K562 (cell line): ENCODE data around the gene RNF123. TPM values are rescaled to one million over a fixed set of nuclear protein-coding genes. Genes with fewer than 3 reads are reported as not detected.

ENCODE experiments used
- ATAC-seq: fragments of 200-7000 bp; cut with Tn5 transposase; 3 replicates; pipeline ENCODE4 v1.9.1; 2020; ENCODE audit warnings: moderate library complexity
- BruUV-seq: library from RNA; stranded (reverse); fragments of 400-500 nt; replicated peaks from 2 replicates; lab custom pipeline; 2021; lab: Mats Ljungman, UMichigan
- CTCF ChIA-PET: fragments of 300-600 bp; formaldehyde crosslinking; extraction: SDS; loops from one replicate; lab custom pipeline; 2021; ENCODE audit warnings: low intra/inter-chr PET ratio; lab: Yijun Ruan, JAX
- POLR2A ChIA-PET: fragments of 300-600, 350-650 bp; sonication (Branson Sonifier 250); formaldehyde crosslinking; extraction: SDS; loops from one replicate; lab custom pipeline; 2021; ENCODE audit warnings: antibody characterized with exemption, inconsistent platforms; lab: Yijun Ruan, JAX
- DNase-seq, 4 experiments: peaks; one replicate each; pipeline versions ENCODE4 v3.0.0 to v3.0.0-alpha.2; 2011 to 2018; ENCODE audit warnings: low spot score in 3 of 4, mixed read lengths in 3 of 4; ENCODE audit errors: extremely low read depth in 1 of 4
- FAIRE-seq: peaks from 2 replicates; lab custom pipeline; 2011; peaks lifted over from hg19 to GRCh38; lab: Jason Lieb, UNC
- H2AFZ ChIP-seq: 2 replicates; pipeline ENCODE4 v1.6.0; 2011; ENCODE audit warnings: low read depth, low read length, control low read depth, inconsistent platforms
- H3K27ac ChIP-seq: fragments of 200-600 bp; 3 replicates; pipeline ENCODE4 v1.8.0; 2011; ENCODE audit warnings: low read depth, mild to moderate bottlenecking, control low read depth, inconsistent platforms, low read length, moderate library complexity, mixed read lengths; ENCODE audit errors: extremely low read depth
- H3K27me3 ChIP-seq, 2 experiments: fragments of 300-600 bp in 1 of 2; 2 replicates in 1 of 2; 3 replicates in 1 of 2; pipeline versions ENCODE4 v1.6.0 to v1.8.0; 2011; ENCODE audit warnings: inconsistent platforms in 2 of 2, low read length in 2 of 2, mild to moderate bottlenecking in 1 of 2, mixed read lengths in 1 of 2, moderate library complexity in 1 of 2; ENCODE audit not compliant: control insufficient read depth in 2 of 2, insufficient read depth in 2 of 2
- H3K36me3 ChIP-seq: fragments of 300-600 bp; 3 replicates; pipeline ENCODE4 v1.8.0; 2011; ENCODE audit warnings: mild to moderate bottlenecking, low read length, inconsistent platforms; ENCODE audit not compliant: control insufficient read depth, insufficient read depth
- H3K4me1 ChIP-seq, 2 experiments: fragments of 200-600 bp in 1 of 2; replicated peaks in 1 of 2; 2 replicates in 1 of 2; 3 replicates in 1 of 2; pipeline versions ENCODE4 v1.5.1 to v1.8.0; 2011; ENCODE audit warnings: inconsistent platforms in 2 of 2, low read length in 2 of 2, mild to moderate bottlenecking in 1 of 2, mixed read lengths in 1 of 2, moderate library complexity in 1 of 2; ENCODE audit not compliant: control insufficient read depth in 2 of 2, insufficient read depth in 2 of 2
- H3K4me2 ChIP-seq: 2 replicates; pipeline ENCODE4 v1.6.1; 2011; ENCODE audit warnings: low read length, control low read depth, inconsistent platforms, mixed read lengths; ENCODE audit not compliant: insufficient read depth
- H3K4me3 ChIP-seq: fragments of 200-600 bp; sonication (generic), shearing (Covaris generic); 2 replicates; pipeline ENCODE4 v1.5.1; 2016; ENCODE audit warnings: control low read depth, inconsistent platforms
- H3K79me2 ChIP-seq: fragments of 200-600 bp; 3 replicates; pipeline ENCODE4 v1.8.0; 2011; ENCODE audit warnings: low read length, inconsistent platforms; ENCODE audit not compliant: control insufficient read depth, insufficient read depth
- H3K9ac ChIP-seq, 2 experiments: 2 replicates each; pipeline versions ENCODE4 v1.6.0 to v1.6.1; 2011; ENCODE audit warnings: low read depth in 2 of 2, low read length in 2 of 2, control low read depth in 1 of 2, inconsistent platforms in 1 of 2, mild to moderate bottlenecking in 1 of 2, mixed read lengths in 1 of 2; ENCODE audit not compliant: insufficient read depth in 1 of 2
- H3K9me1 ChIP-seq: one replicate; pipeline ENCODE4 v1.6.0; 2011; ENCODE audit warnings: inconsistent platforms, mild to moderate bottlenecking, low read length, moderate library complexity; ENCODE audit not compliant: control insufficient read depth, insufficient read depth
- H3K9me3 ChIP-seq: replicated peaks from 2 replicates; pipeline ENCODE4 v1.5.1; 2011; ENCODE audit warnings: low read depth, low read length, inconsistent platforms; ENCODE audit not compliant: control insufficient read depth, insufficient read depth
- H4K20me1 ChIP-seq: replicated peaks from 2 replicates; pipeline ENCODE4 v1.6.1; 2011; ENCODE audit warnings: low read length, inconsistent platforms, mixed read lengths; ENCODE audit not compliant: control insufficient read depth, insufficient read depth
- POLR2G ChIP-seq: fragments of 200-400 bp; formaldehyde crosslinking; IDR thresholded peaks from 2 replicates; pipeline ENCODE4 v1.6.1; 2017; ENCODE audit warnings: low read depth, mild to moderate bottlenecking, antibody characterized with exemption, low read length, moderate library complexity
- ZBTB12 ChIP-seq: fragments of 250-450 bp; sonication (Bioruptor Pico); IDR thresholded peaks from 2 replicates; pipeline ENCODE4 v1.4.0; 2020
- ZNF212 ChIP-seq: fragments of 450-650 bp; formaldehyde crosslinking; IDR thresholded peaks from 2 replicates; pipeline ENCODE4 v1.4.0; 2020; ENCODE audit warnings: mild to moderate bottlenecking
- WGBS: fragments of 100-300 bp; shearing (Covaris generic); methylation state at CpG from one replicate; pipeline ENCODE4 v1.1.6; 2016; ENCODE audit warnings: low coverage, mixed read lengths; ENCODE audit not compliant: insufficient coverage; ENCODE audit errors: missing lambda C conversion rate; 5-methylcytosine and 5-hydroxymethylcytosine counted together
- in situ Hi-C: fragments of 300-500 bp; cut with MboI; formaldehyde crosslinking; loops from 4 replicates; pipeline ENCODE4 v1.15.0; 2018; ENCODE audit warnings: inconsistent platforms, mixed read lengths
- intact Hi-C: fragments of 100-400 bp; cut with micrococcal nuclease; formaldehyde crosslinking; loops from 2 replicates; pipeline ENCODE4 v1.14.2; 2022
- polyA plus RNA-seq, 8 experiments: library from polyadenylated mRNA; depleted of rRNA in 4 of 8; stranded (reverse) in 5 of 8; unstranded in 3 of 8; fragments of >200 nt; fragmentation: Nextera tagmentation in 2 of 8; fragmentation: Illumina TruSeq in 1 of 8; extraction: Ambion mirVana in 2 of 8; extraction: Trizol in 1 of 8; gene quantifications; 2 replicates each; pipeline versions ENCODE4 v1.2.1 to v1.2.3, GENCODE V29; 2011 to 2014; ENCODE audit warnings: inconsistent platforms in 1 of 8, missing spikeins in 1 of 8
- total RNA-seq, 7 experiments: library from RNA; depleted of rRNA in 6 of 7; stranded (reverse); fragments of >200 nt in 6 of 7; fragmentation: Illumina TruSeq in 2 of 7; extraction: Trizol in 2 of 7; gene quantifications; 2 replicates each; pipeline versions ENCODE4 v1.2.1 to v1.2.3, GENCODE V29; 2011 to 2021; ENCODE audit warnings: low replicate concordance in 1 of 7

Gene RNF123
- total and polyA plus RNA-seq, 9 of the 15 experiments (the other 6 are each of a cell fraction or from before 2014, with no cell fraction given): 8.7 to 53.1 (median 17.5) TPM

- Histone ChIP-seq H4K20me1 (no peaks in the 10 kb centered on the region), H2AFZ (no peak overlapping the region), H3K9ac (no peak overlapping the region), H3K9me3 (no peaks in the 10 kb centered on the region), H3K4me2 (no peak overlapping the region), H3K27me3 (no peaks in the 10 kb centered on the region), H3K4me3 (no peak overlapping the region), H3K79me2 (no peaks in the 10 kb centered on the region), H3K4me1 (peaks cover 0 to 16% of the 10 kb centered on the region in 2 experiments; a peak in 1 of 5 replicates), H3K9me1 (no peaks in the 10 kb centered on the region), H3K36me3 (peaks cover 58% of the 10 kb centered on the region; the same call in 2 of the 3 replicates), H3K27ac (no peak overlapping the region)
- ATAC-seq: no peak
- in situ Hi-C loops: no loop called here
- ChIA-PET POLR2A (interaction anchor here (0.5 to 0.7 kb wide), 2 partner anchors 10 to 60 kb away, joined by 3 to 4 read pairs; no protein-coding TSS in a partner anchor), CTCF (no interaction called here)
- no peak for DNase-seq
- FAIRE-seq: no peak
- intact Hi-C loops: no loop called here
- no TSS peak for BruUV-seq
- WGBS: 94% methylated on average over 9 of the region's 14 CpGs
- no peak for TF ChIP-seq ZNF212 (CRISPR knock-in tag)
- TF ChIP-seq POLR2G: peak; percentile 12; the same call in 1 of the 2 replicates
- no peak for TF ChIP-seq ZBTB12 (CRISPR knock-in tag)
These were observed 28.0 kb downstream of the RNF123 start for GRCh38 chr3:49717211-49717958.
